Measurements from ENCODE around the gene NEDD8.

DNA sequence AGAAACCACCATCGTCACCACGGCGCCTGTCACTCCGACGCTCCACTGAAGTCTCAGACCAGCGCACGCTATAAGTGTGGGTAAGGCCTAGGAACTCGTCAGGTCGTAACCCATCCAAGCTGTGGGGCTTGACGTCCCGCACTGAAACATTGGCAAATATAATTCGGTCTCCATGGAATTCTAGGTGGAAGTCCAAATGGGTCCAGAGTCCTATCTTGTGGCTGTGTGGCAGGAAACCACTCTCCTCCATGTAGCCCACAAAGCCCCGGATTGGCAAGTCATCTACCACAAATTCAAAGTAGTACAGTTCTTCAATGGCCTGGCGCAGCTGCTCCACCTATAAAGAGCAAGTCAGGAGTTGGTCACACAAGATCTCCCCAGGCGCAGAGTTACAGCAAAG lies 39.2 kb downstream of the NEDD8 start:
- TF ChIP-seq, protein P1, sequence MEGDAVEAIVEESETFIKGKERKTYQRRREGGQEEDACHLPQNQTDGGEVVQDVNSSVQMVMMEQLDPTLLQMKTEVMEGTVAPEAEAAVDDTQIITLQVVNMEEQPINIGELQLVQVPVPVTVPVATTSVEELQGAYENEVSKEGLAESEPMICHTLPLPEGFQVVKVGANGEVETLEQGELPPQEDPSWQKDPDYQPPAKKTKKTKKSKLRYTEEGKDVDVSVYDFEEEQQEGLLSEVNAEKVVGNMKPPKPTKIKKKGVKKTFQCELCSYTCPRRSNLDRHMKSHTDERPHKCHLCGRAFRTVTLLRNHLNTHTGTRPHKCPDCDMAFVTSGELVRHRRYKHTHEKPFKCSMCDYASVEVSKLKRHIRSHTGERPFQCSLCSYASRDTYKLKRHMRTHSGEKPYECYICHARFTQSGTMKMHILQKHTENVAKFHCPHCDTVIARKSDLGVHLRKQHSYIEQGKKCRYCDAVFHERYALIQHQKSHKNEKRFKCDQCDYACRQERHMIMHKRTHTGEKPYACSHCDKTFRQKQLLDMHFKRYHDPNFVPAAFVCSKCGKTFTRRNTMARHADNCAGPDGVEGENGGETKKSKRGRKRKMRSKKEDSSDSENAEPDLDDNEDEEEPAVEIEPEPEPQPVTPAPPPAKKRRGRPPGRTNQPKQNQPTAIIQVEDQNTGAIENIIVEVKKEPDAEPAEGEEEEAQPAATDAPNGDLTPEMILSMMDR (conservative IDR thresholded peaks at IDR 0.05; ENCODE audit: low read depth, low read length) = no peak
- TF ChIP-seq, protein P2, sequence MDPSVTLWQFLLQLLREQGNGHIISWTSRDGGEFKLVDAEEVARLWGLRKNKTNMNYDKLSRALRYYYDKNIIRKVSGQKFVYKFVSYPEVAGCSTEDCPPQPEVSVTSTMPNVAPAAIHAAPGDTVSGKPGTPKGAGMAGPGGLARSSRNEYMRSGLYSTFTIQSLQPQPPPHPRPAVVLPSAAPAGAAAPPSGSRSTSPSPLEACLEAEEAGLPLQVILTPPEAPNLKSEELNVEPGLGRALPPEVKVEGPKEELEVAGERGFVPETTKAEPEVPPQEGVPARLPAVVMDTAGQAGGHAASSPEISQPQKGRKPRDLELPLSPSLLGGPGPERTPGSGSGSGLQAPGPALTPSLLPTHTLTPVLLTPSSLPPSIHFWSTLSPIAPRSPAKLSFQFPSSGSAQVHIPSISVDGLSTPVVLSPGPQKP (IDR thresholded peaks at IDR 0.05; ENCODE audit: borderline replicate concordance, low read depth, low read length) = no peak
- TF ChIP-seq POLR2A (IDR thresholded peaks at IDR 0.05; ENCODE audit: low read depth, low read length) = no peak

Measured in IMR-90 (cell line).